Sigmoid colon (tissue), 4 donors: ENCODE measurements around the gene MPST.

ENCODE experiments used
- POLR2A ChIP-seq, 2 donors: fragments of 450-650 bp; IDR thresholded peaks; one replicate each; pipeline ENCODE4 v1.6.1; 2016; ENCODE audit warnings: antibody characterized with exemption in 2 of 2, mild to moderate bottlenecking in 2 of 2, moderate library complexity in 2 of 2
- POLR2AphosphoS5 ChIP-seq, 4 donors: sonication (generic); formaldehyde crosslinking; IDR thresholded peaks; one replicate each; pipeline ENCODE4 v1.6.1; 2017; ENCODE audit warnings: antibody characterized with exemption in 4 of 4
- TF ChIP-seq, protein P1 (sequence below), 4 experiments: fragments of 450-650 bp in 3 of 4; fragments of 200-600 bp in 1 of 4; IDR thresholded peaks; one replicate each; pipeline ENCODE4 v1.5.1; 2016 to 2019; ENCODE audit warnings: antibody characterized with exemption in 4 of 4, mild to moderate bottlenecking in 3 of 4, moderate library complexity in 2 of 4

DNA sequence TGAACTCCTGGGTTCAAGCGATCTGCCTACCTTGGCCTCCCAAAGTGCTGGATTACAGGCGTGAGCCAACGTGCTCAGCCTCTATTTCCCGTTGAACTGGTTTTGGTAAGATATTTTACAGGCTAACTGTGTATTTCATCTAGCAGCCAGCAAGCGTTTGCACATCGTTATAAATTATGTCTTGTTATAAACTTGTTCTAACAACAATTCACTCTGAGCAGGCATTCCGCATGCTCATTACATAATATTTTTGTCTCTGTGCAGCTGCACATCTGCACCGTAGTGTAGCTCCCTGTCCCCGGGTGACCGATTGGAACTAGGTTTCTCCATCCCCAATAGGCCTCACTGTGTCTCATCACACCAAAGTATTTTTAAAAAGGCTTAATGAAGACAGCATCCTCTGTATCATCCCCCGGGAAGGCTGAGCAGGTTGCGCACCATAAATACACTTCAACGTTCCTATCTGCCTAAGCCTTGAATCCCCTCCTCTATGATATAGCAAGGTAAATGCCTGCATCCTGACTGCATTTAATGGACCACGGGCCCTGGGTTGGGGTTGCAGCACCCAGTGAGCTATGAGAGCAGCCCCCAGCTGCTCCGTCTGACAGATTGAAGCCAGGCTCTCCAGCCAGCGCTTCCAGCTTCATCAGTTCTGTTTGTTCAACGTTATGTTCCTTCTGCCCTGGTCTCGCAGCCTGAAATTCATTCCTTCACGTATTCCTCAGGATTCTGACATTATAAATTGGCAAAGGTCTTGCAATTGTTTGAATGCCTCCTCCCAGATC, 48.0 kb upstream of the MPST start:
- TF ChIP-seq, protein P1, sequence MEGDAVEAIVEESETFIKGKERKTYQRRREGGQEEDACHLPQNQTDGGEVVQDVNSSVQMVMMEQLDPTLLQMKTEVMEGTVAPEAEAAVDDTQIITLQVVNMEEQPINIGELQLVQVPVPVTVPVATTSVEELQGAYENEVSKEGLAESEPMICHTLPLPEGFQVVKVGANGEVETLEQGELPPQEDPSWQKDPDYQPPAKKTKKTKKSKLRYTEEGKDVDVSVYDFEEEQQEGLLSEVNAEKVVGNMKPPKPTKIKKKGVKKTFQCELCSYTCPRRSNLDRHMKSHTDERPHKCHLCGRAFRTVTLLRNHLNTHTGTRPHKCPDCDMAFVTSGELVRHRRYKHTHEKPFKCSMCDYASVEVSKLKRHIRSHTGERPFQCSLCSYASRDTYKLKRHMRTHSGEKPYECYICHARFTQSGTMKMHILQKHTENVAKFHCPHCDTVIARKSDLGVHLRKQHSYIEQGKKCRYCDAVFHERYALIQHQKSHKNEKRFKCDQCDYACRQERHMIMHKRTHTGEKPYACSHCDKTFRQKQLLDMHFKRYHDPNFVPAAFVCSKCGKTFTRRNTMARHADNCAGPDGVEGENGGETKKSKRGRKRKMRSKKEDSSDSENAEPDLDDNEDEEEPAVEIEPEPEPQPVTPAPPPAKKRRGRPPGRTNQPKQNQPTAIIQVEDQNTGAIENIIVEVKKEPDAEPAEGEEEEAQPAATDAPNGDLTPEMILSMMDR (IDR thresholded peaks at IDR 0.05): no peak
- TF ChIP-seq POLR2AphosphoS5 (IDR thresholded peaks at IDR 0.05): peak; percentile 60 to 75 (median 71)
- no peak for TF ChIP-seq POLR2A (IDR thresholded peaks at IDR 0.05)
